PC-3 (cell line): ENCODE data around the gene ZNF281. TPM values are rescaled to one million over a fixed set of nuclear protein-coding genes. Genes with fewer than 3 reads are reported as not detected.

Experiments
- ATAC-seq: fragments of 200-7000 bp; cut with Tn5 transposase; 2 replicates; pipeline ENCODE4 v1.9.1; 2020; ENCODE audit warnings: mild to moderate bottlenecking, moderate library complexity
- BruUV-seq: library from RNA; stranded (reverse); fragments of 400-500 nt; replicated peaks from 2 replicates; lab custom pipeline; 2021; lab: Mats Ljungman, UMichigan
- CTCF ChIA-PET: fragments of 300-600 bp; sonication (Branson Sonifier 250); formaldehyde crosslinking; loops from one replicate; lab custom pipeline; 2022; ENCODE audit warnings: antibody characterized with exemption; lab: Charles Lee
- POLR2A ChIA-PET: fragments of 300-600 bp; sonication (Branson Sonifier 250); formaldehyde crosslinking; loops from one replicate; lab custom pipeline; 2022; ENCODE audit warnings: antibody characterized with exemption; ENCODE audit not compliant: unreplicated experiment; lab: Charles Lee
- DNase-seq: peaks from one replicate; pipeline ENCODE4 v3.0.0-alpha.2; 2015
- H2AFZ ChIP-seq: fragments of 300-600 bp; sonication (generic); 2 replicates; pipeline ENCODE4 v1.6.0; 2016; ENCODE audit warnings: antibody characterized with exemption, low read length
- H3F3A ChIP-seq: fragments of 300-600 bp; sonication (generic); one replicate; pipeline ENCODE4 v1.6.0; 2017; ENCODE audit warnings: antibody characterized with exemption, low read length, control low read depth, mild to moderate bottlenecking; ENCODE audit not compliant: unreplicated experiment
- H3K27ac ChIP-seq: fragments of 300-600 bp; sonication (generic); 2 replicates; pipeline ENCODE4 v1.5.1; 2016; ENCODE audit warnings: mild to moderate bottlenecking, low read length
- H3K27me3 ChIP-seq: fragments of 300-600 bp; sonication (generic); 2 replicates; pipeline ENCODE4 v1.6.1; 2016; ENCODE audit warnings: low read length, mixed read lengths
- H3K36me3 ChIP-seq: fragments of 300-600 bp; sonication (generic); 2 replicates; pipeline ENCODE4 v1.6.1; 2016; ENCODE audit warnings: low read depth, mixed run types, low read length, mixed read lengths
- H3K4me1 ChIP-seq: fragments of 300-600 bp; sonication (generic); 2 replicates; pipeline ENCODE4 v1.5.1; 2016; ENCODE audit warnings: low read length; ENCODE audit not compliant: insufficient read depth
- H3K4me2 ChIP-seq: fragments of 300-600 bp; sonication (generic); 2 replicates; pipeline ENCODE4 v1.6.0; 2016; ENCODE audit warnings: low read length
- H3K4me3 ChIP-seq: fragments of 300-600 bp; sonication (generic); 2 replicates; pipeline ENCODE4 v1.5.1; 2016; ENCODE audit warnings: mild to moderate bottlenecking, low read length, mixed read lengths
- H3K79me2 ChIP-seq: fragments of 300-600 bp; sonication (generic); 2 replicates; pipeline ENCODE4 v1.6.1; 2017; ENCODE audit warnings: low read length, mixed read lengths
- H3K9ac ChIP-seq: fragments of 300-600 bp; sonication (generic); 2 replicates; pipeline ENCODE4 v1.6.0; 2016; ENCODE audit warnings: mild to moderate bottlenecking, low read length
- H3K9me2 ChIP-seq: fragments of 300-600 bp; sonication (generic); replicated peaks from 2 replicates; pipeline ENCODE4 v1.6.1; 2016; ENCODE audit warnings: mixed run types, low read length, mixed read lengths
- H3K9me3 ChIP-seq: fragments of 300-600 bp; sonication (generic); 2 replicates; pipeline ENCODE4 v1.6.1; 2016; ENCODE audit warnings: low read length, mixed read lengths
- H4K20me1 ChIP-seq: fragments of 300-600 bp; sonication (generic); 2 replicates; pipeline ENCODE4 v1.6.1; 2016; ENCODE audit warnings: low read length, mixed read lengths
- CTCF ChIP-seq: fragments of 300-600 bp; sonication (generic); conservative IDR thresholded peaks from 2 replicates; pipeline ENCODE4 v1.5.1; 2017; ENCODE audit warnings: antibody characterized with exemption, low read depth, mild to moderate bottlenecking, low read length
- EZH2 ChIP-seq: fragments of 300-600 bp; sonication (generic); IDR thresholded peaks from one replicate; pipeline ENCODE4 v1.6.1; 2017; ENCODE audit warnings: antibody characterized with exemption, mild to moderate bottlenecking, low read length; ENCODE audit not compliant: unreplicated experiment
- EZH2phosphoT487 ChIP-seq: fragments of 300-600 bp; sonication (generic); IDR thresholded peaks from 2 replicates; pipeline ENCODE4 v1.6.1; 2018; ENCODE audit warnings: mild to moderate bottlenecking, antibody characterized with exemption, low read length, borderline replicate concordance
- intact Hi-C: fragments of 100-400 bp; cut with micrococcal nuclease; formaldehyde crosslinking; loops from 2 replicates; pipeline ENCODE4 v1.9.0; 2023
- total RNA-seq: library from RNA; depleted of rRNA; stranded (reverse); fragments of >200 nt; gene quantifications from 2 replicates; pipeline ENCODE4 v1.2.3, GENCODE V29; 2014

Gene ZNF281
- total RNA-seq, 1 experiment from 2014 or later = 26.6 TPM

GRCh38 chr1:200391747-200392146 lies 18.1 kb downstream of the ZNF281 start:
- Histone ChIP-seq H3K36me3 (no peaks in the 10 kb centered on the region), H3K4me1 (peaks cover 12% of the 10 kb centered on the region; the same call in 1 of the 2 replicates)
- POLR2A ChIA-PET = no interaction called here

GRCh38 chr1:200388791-200389190 lies 21.0 kb downstream of the ZNF281 start:
- H3K27ac ChIP-seq = no peak overlapping the region
- H3F3A ChIP-seq = no peaks in the 10 kb centered on the region
- ChIA-PET POLR2A (no interaction called here), CTCF (no interaction called here)
- H3K27me3 ChIP-seq = no peaks in the 10 kb centered on the region
- no peaks in the 10 kb centered on the region for H3K9me3 ChIP-seq
- no peaks in the 10 kb centered on the region for H4K20me1 ChIP-seq
- H3K9me2 ChIP-seq = no peaks in the 10 kb centered on the region
- no peak overlapping the region for H2AFZ ChIP-seq
- H3K79me2 ChIP-seq = no peaks in the 10 kb centered on the region
- TF ChIP-seq CTCF (no peak), EZH2 (no peak), EZH2phosphoT487 (no peak)
- H3K4me1 ChIP-seq = peaks cover 12% of the 10 kb centered on the region; the same call in 1 of the 2 replicates
- ATAC-seq (no peak), DNase-seq (no peak)
- H3K4me2 ChIP-seq = no peak overlapping the region
- intact Hi-C loops = no loop called here
- no peak overlapping the region for H3K4me3 ChIP-seq
- no peaks in the 10 kb centered on the region for H3K36me3 ChIP-seq
- BruUV-seq = no TSS peak
- no peak overlapping the region for H3K9ac ChIP-seq

More at GRCh38 chr1:200391747-200392146, 18.1 kb downstream of the ZNF281 start:
- Histone ChIP-seq H3K4me3 (no peak overlapping the region), H3K27me3 (no peaks in the 10 kb centered on the region), H3K27ac (no peak overlapping the region), H3K79me2 (no peaks in the 10 kb centered on the region), H3K9me2 (no peaks in the 10 kb centered on the region), H3K4me2 (no peak overlapping the region), H3K9me3 (no peaks in the 10 kb centered on the region), H3F3A (no peaks in the 10 kb centered on the region), H4K20me1 (no peaks in the 10 kb centered on the region), H3K9ac (no peak overlapping the region), H2AFZ (no peak overlapping the region)
- intact Hi-C loops = no loop called here
- ATAC-seq (no peak), DNase-seq (no peak)
- BruUV-seq = no TSS peak
- TF ChIP-seq EZH2 (no peak), EZH2phosphoT487 (no peak), CTCF (no peak)
- CTCF ChIA-PET = no interaction called here

GRCh38 chr1:200386416-200386815 lies 23.4 kb downstream of the ZNF281 start:
- no peaks in the 10 kb centered on the region for H3K9me2 ChIP-seq
- no peaks in the 10 kb centered on the region for H3K27me3 ChIP-seq
- CTCF ChIA-PET = interaction anchor here (0.6 kb wide), 2 partner anchors 26 to 460 kb away, joined by 3 to 5 read pairs; no protein-coding TSS in a partner anchor
- BruUV-seq = no TSS peak
- intact Hi-C loops = no loop called here
- no peak overlapping the region for H3K4me3 ChIP-seq
- no peaks in the 10 kb centered on the region for H4K20me1 ChIP-seq
- no peak overlapping the region for H3K27ac ChIP-seq
- TF ChIP-seq EZH2 = no peak
- TF ChIP-seq CTCF = no peak
- TF ChIP-seq EZH2phosphoT487 = no peak
- no peak for DNase-seq
- no peaks in the 10 kb centered on the region for H3K9me3 ChIP-seq
- no peaks in the 10 kb centered on the region for H3K79me2 ChIP-seq
- peaks cover 15% of the 10 kb centered on the region for H3K4me1 ChIP-seq
- no peak overlapping the region for H3K4me2 ChIP-seq
- H2AFZ ChIP-seq = no peak overlapping the region
- H3K9ac ChIP-seq = no peak overlapping the region
- ATAC-seq = no peak
- peaks cover 3% of the 10 kb centered on the region for H3F3A ChIP-seq
- POLR2A ChIA-PET = interaction anchor here (0.9 kb wide), 1 partner anchor 17 kb away, joined by 9 read pairs; no protein-coding TSS in a partner anchor
- H3K36me3 ChIP-seq = no peaks in the 10 kb centered on the region
